Keratinocyte (primary cell): ENCODE results near the gene TBC1D19. TPM values are rescaled to one million over a fixed set of nuclear protein-coding genes. Genes with fewer than 3 reads are reported as not detected.

Experiments
- DNase-seq: peaks from one replicate; pipeline ENCODE4 v3.0.0-alpha.2; 2011; ENCODE audit warnings: low read depth, missing footprints, low spot score
- FAIRE-seq: peaks from 2 replicates; lab custom pipeline; 2011; peaks lifted over from hg19 to GRCh38; lab: Jason Lieb, UNC
- H2AFZ ChIP-seq: 2 replicates; pipeline ENCODE4 v1.6.0; 2012; ENCODE audit warnings: low read length, control low read depth, inconsistent platforms; ENCODE audit not compliant: control insufficient read depth
- H3K27ac ChIP-seq: 2 replicates; pipeline ENCODE4 v1.5.1; 2011; ENCODE audit warnings: low read length; ENCODE audit not compliant: control insufficient read depth, insufficient read depth
- H3K27me3 ChIP-seq: 3 replicates; pipeline ENCODE4 v1.6.0; 2011; ENCODE audit warnings: low read length; ENCODE audit not compliant: control insufficient read depth, insufficient read depth; ENCODE audit errors: extremely low read depth
- H3K36me3 ChIP-seq, 2 experiments: 2 replicates in 1 of 2; 3 replicates in 1 of 2; pipeline ENCODE4 v1.5.1; 2011; ENCODE audit warnings: low read length in 2 of 2, mild to moderate bottlenecking in 1 of 2; ENCODE audit not compliant: control insufficient read depth in 2 of 2, insufficient read depth in 2 of 2; ENCODE audit errors: extremely low read depth in 1 of 2
- H3K4me1 ChIP-seq: 3 replicates; pipeline ENCODE4 v1.5.1; 2011; ENCODE audit warnings: low read length; ENCODE audit not compliant: control insufficient read depth, insufficient read depth; ENCODE audit errors: extremely low read depth
- H3K4me2 ChIP-seq: 3 replicates; pipeline ENCODE4 v1.6.0; 2011; ENCODE audit warnings: low read depth, low read length; ENCODE audit not compliant: control insufficient read depth, insufficient read depth; ENCODE audit errors: extremely low read depth
- H3K4me3 ChIP-seq, 3 experiments: fragments of 200-600 bp in 1 of 3; sonication (generic) in 1 of 3; 2 replicates in 2 of 3; 3 replicates in 1 of 3; pipeline ENCODE4 v1.5.1; 2011 to 2016; ENCODE audit warnings: low read length in 3 of 3, mild to moderate bottlenecking in 3 of 3, control low read depth in 2 of 3, inconsistent platforms in 1 of 3, low read depth in 1 of 3, mixed read lengths in 1 of 3, mixed run types in 1 of 3, moderate library complexity in 1 of 3; ENCODE audit not compliant: control insufficient read depth in 2 of 3, insufficient read depth in 2 of 3; ENCODE audit errors: extremely low read depth in 1 of 3
- H3K79me2 ChIP-seq: 2 replicates; pipeline ENCODE4 v1.6.0; 2012; ENCODE audit warnings: low read length; ENCODE audit not compliant: control insufficient read depth, insufficient read depth
- H3K9ac ChIP-seq: 3 replicates; pipeline ENCODE4 v1.6.0; 2011; ENCODE audit warnings: low read length; ENCODE audit not compliant: control insufficient read depth, insufficient read depth; ENCODE audit errors: extremely low read depth
- H3K9me1 ChIP-seq: 3 replicates; pipeline ENCODE4 v1.6.0; 2011; ENCODE audit warnings: low read length; ENCODE audit not compliant: control insufficient read depth, insufficient read depth; ENCODE audit errors: extremely low read depth
- H3K9me3 ChIP-seq: 2 replicates; pipeline ENCODE4 v1.5.1; 2012; ENCODE audit warnings: low read depth, low read length; ENCODE audit not compliant: control insufficient read depth
- H4K20me1 ChIP-seq: 3 replicates; pipeline ENCODE4 v1.6.0; 2011; ENCODE audit warnings: low read length; ENCODE audit not compliant: control insufficient read depth, insufficient read depth; ENCODE audit errors: extremely low read depth
- CTCF ChIP-seq, 3 experiments: IDR thresholded peaks in 1 of 3; conservative IDR thresholded peaks in 1 of 3; optimal IDR thresholded peaks in 1 of 3; 2 replicates in 2 of 3; 3 replicates in 1 of 3; pipeline versions ENCODE3 to v1.5.1; 2011; ENCODE audit warnings: low read length in 3 of 3, mild to moderate bottlenecking in 3 of 3, moderate library complexity in 2 of 3, control low read depth in 1 of 3, inconsistent platforms in 1 of 3; ENCODE audit not compliant: insufficient read depth in 2 of 3; ENCODE audit errors: extremely low read depth in 1 of 3
- EZH2 ChIP-seq: IDR thresholded peaks from one replicate; pipeline ENCODE4 v1.6.1; 2012; ENCODE audit warnings: inconsistent platforms, mild to moderate bottlenecking, low read length, moderate library complexity
- dilution Hi-C: fragments of 300-500 bp; cut with MboI; formaldehyde crosslinking; loops from one replicate; pipeline ENCODE4 v1.7.0; 2020; ENCODE audit warnings: low sequenced_read_pairs; ENCODE audit not compliant: extremely low pct_ligation_motif_present
- polyA plus RNA-seq, 5 experiments: library from polyadenylated mRNA; depleted of rRNA in 3 of 5; stranded (reverse) in 3 of 5; stranded (forward) in 1 of 5; unstranded in 1 of 5; fragments of >200 nt; gene quantifications; 1 replicate in 1 of 5; 2 replicates in 3 of 5; 3 replicates in 1 of 5; pipeline versions ENCODE4 v1.2.1 to v1.2.3, GENCODE V29; 2011 to 2012; ENCODE audit warnings: missing spikeins in 2 of 5, low read depth in 1 of 5, low replicate concordance in 1 of 5

The TBC1D19 gene
- polyA plus RNA-seq, 1 donor (not counting 4 experiments of a cell fraction or from before 2014, with no cell fraction given), result 11.3 TPM

DNA sequence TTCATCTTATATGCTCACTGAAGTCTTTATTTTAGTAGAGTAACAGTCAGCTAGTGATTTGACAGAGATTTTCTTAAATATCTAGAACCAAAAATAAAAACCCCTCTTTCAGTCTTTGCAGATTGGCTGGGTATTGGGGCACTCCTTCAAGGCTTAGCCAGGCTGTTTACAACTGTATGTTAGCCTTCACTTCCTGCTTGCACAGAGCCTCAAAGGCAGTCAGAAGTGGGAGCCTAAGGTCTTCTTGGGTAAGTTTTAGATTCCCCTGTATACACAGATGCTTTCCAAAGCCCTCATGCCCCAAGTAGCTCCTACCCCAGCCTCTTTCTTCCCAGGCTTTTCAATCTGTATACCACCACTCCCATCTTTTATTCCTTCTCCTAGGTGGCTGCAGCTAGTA lies 140.7 kb downstream of the TBC1D19 start:
- TF ChIP-seq EZH2 (no peak), CTCF (optimal IDR thresholded peaks at IDR 0.05 in 1 of 3, IDR thresholded peaks at IDR 0.05 in 1 of 3, conservative IDR thresholded peaks at IDR 0.05 in 1 of 3; ENCODE audit: extremely low read depth in 1 of 3, insufficient read depth in 2 of 3, low read length in 3 of 3) (no peak)
- Histone ChIP-seq H3K9ac (no peak overlapping the region), H3K4me3 (no peak overlapping the region), H3K27me3 (no peaks in the 10 kb centered on the region), H3K4me2 (no peak overlapping the region), H3K9me3 (no peaks in the 10 kb centered on the region), H2AFZ (no peak overlapping the region), H4K20me1 (no peaks in the 10 kb centered on the region), H3K79me2 (no peaks in the 10 kb centered on the region), H3K36me3 (no peaks in the 10 kb centered on the region), H3K9me1 (no peaks in the 10 kb centered on the region), H3K27ac (no peak overlapping the region), H3K4me1 (no peaks in the 10 kb centered on the region)
- FAIRE-seq (no peak), DNase-seq (no peak)
- dilution Hi-C loops, result no loop called here

DNA sequence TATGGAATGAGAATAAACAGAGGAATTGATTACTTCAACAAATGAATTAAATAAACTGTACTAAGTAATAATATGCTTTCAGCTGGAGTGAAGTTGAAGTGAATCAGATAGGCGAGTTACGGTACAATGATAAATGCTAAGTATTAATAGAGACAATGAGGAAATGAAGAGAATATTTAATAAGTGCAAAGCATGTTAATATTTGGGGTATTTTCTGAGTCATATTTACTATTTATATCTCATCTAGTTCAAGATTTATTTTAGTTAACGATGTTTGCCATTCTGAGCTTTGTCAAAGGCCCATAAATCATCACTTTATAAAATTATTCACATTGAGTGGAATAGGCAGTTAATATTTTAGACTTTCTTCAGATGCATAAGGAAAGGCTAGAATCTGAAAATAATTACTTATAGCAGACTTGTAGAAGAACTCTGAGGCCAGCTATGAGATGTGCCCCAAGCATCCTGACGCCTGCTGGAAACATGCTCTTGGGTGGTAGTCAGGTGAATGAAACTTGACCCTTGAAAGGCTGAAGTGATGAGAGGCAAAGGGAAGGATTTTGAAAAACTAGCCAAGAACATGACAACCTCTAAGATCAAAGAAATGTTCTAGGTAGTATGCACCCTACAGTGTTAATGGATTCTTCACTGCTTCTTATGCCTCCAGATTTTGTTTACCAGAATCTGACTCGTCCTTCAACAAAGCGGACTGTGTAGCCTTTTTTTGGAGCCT lies 142.9 kb downstream of the TBC1D19 start:
- no peak for TF ChIP-seq EZH2
- TF ChIP-seq CTCF (optimal IDR thresholded peaks at IDR 0.05 in 1 of 3, IDR thresholded peaks at IDR 0.05 in 1 of 3, conservative IDR thresholded peaks at IDR 0.05 in 1 of 3; ENCODE audit: extremely low read depth in 1 of 3, insufficient read depth in 2 of 3, low read length in 3 of 3), result no peak
- FAIRE-seq, result no peak

More for the DNA sequence above, 142.9 kb downstream of the TBC1D19 start:
- no peak overlapping the region for H3K4me2 ChIP-seq
- H3K36me3 ChIP-seq, result no peaks in the 10 kb centered on the region
- no peak overlapping the region for H3K4me3 ChIP-seq
- H2AFZ ChIP-seq, result no peak overlapping the region
- DNase-seq, result no peak
- no peaks in the 10 kb centered on the region for H3K27me3 ChIP-seq
- H3K79me2 ChIP-seq, result no peaks in the 10 kb centered on the region
- no peak overlapping the region for H3K9ac ChIP-seq
- H3K4me1 ChIP-seq, result no peaks in the 10 kb centered on the region
- no peaks in the 10 kb centered on the region for H3K9me3 ChIP-seq
- dilution Hi-C loops, result no loop called here
- H3K9me1 ChIP-seq, result no peaks in the 10 kb centered on the region
- no peaks in the 10 kb centered on the region for H4K20me1 ChIP-seq
- no peak overlapping the region for H3K27ac ChIP-seq
